ENCODE data around the gene HSD17B7.
A peak's percentile ranks its signal among the peaks of the same experiment; 100 is the strongest.

Gene HSD17B7

GRCh38 chr1:162755306-162755705 is 35.2 kb upstream of the HSD17B7 start:
- no peak for TF ChIP-seq TAF1 (IDR thresholded peaks at IDR 0.05; ENCODE audit: low read depth)
- TF ChIP-seq TEAD4 (IDR thresholded peaks at IDR 0.05): no peak
- no peak for TF ChIP-seq TCF12 (IDR thresholded peaks at IDR 0.05; ENCODE audit: low read depth)
- no peak for TF ChIP-seq ZBTB7A (IDR thresholded peaks at IDR 0.05; ENCODE audit: low read depth)
- TF ChIP-seq FOXM1 (IDR thresholded peaks at IDR 0.05; ENCODE audit: borderline replicate concordance, low read depth): no peak
- TF ChIP-seq YY1 (IDR thresholded peaks at IDR 0.05; ENCODE audit: low read depth): no peak
- no peak for TF ChIP-seq REST (IDR thresholded peaks at IDR 0.05; ENCODE audit: low read depth)
- no peak for TF ChIP-seq EGR1 (IDR thresholded peaks at IDR 0.05)
- TF ChIP-seq MAX (IDR thresholded peaks at IDR 0.05): no peak

- TF ChIP-seq RAD21 (IDR thresholded peaks at IDR 0.05; ENCODE audit: low read depth) (peak; percentile 20; the same call in 1 of the 2 replicates), REST (IDR thresholded peaks at IDR 0.05; ENCODE audit: low read depth) (no peak)
Measured at GRCh38 chr1:162756523-162756922, 34.0 kb upstream of the HSD17B7 start.

GRCh38 chr1:162757476-162757875 is 33.0 kb upstream of the HSD17B7 start:
- no peak for TF ChIP-seq RAD21 (IDR thresholded peaks at IDR 0.05; ENCODE audit: low read depth)
- no peak for TF ChIP-seq EP300 (IDR thresholded peaks at IDR 0.05; ENCODE audit: borderline replicate concordance)
- TF ChIP-seq REST (IDR thresholded peaks at IDR 0.05; ENCODE audit: low read depth): no peak
- TF ChIP-seq NFIC (IDR thresholded peaks at IDR 0.05): no peak
- no peak for TF ChIP-seq TAF1 (IDR thresholded peaks at IDR 0.05; ENCODE audit: low read depth)
- TF ChIP-seq TCF12 (IDR thresholded peaks at IDR 0.05; ENCODE audit: low read depth): no peak
- no peak for TF ChIP-seq CREB1 (IDR thresholded peaks at IDR 0.05; ENCODE audit: low read depth)
- TF ChIP-seq ZBTB7A (IDR thresholded peaks at IDR 0.05; ENCODE audit: low read depth): no peak
- TF ChIP-seq EGR1 (IDR thresholded peaks at IDR 0.05): no peak
- no peak for TF ChIP-seq USF1 (IDR thresholded peaks at IDR 0.05)

GRCh38 chr1:162765788-162766187 is 24.7 kb upstream of the HSD17B7 start:
- TF ChIP-seq RAD21 (IDR thresholded peaks at IDR 0.05; ENCODE audit: low read depth) (no peak), NFIC (IDR thresholded peaks at IDR 0.05) (no peak), CREB1 (IDR thresholded peaks at IDR 0.05; ENCODE audit: low read depth) (no peak), CEBPB (IDR thresholded peaks at IDR 0.05) (no peak)

- TF ChIP-seq CREB1 (IDR thresholded peaks at IDR 0.05; ENCODE audit: low read depth) (no peak), TAF1 (IDR thresholded peaks at IDR 0.05; ENCODE audit: low read depth) (no peak), TCF12 (IDR thresholded peaks at IDR 0.05; ENCODE audit: low read depth) (no peak), FOXM1 (IDR thresholded peaks at IDR 0.05; ENCODE audit: borderline replicate concordance, low read depth) (no peak), ZBTB7A (IDR thresholded peaks at IDR 0.05; ENCODE audit: low read depth) (no peak)
Measured at GRCh38 chr1:162772571-162773154, 17.8 kb upstream of the HSD17B7 start.

- no peak for TF ChIP-seq EGR1 (IDR thresholded peaks at IDR 0.05)
Measured at GRCh38 chr1:162774007-162774406, 16.5 kb upstream of the HSD17B7 start.

All from Ishikawa (cell line).